Transverse colon (tissue), 3 donors: Measurements from ENCODE around the gene UBA52.

Experiments used
- EP300 ChIP-seq: sonication (generic); formaldehyde crosslinking; IDR thresholded peaks from one replicate; pipeline ENCODE4 v1.6.1; 2017; ENCODE audit warnings: antibody characterized with exemption, low read depth
- POLR2A ChIP-seq: fragments of 450-650 bp; IDR thresholded peaks from one replicate; pipeline ENCODE4 v1.6.1; 2016; ENCODE audit warnings: antibody characterized with exemption, mild to moderate bottlenecking, moderate library complexity
- TF ChIP-seq, protein P1 (sequence below), 5 experiments: fragments of 200-600 bp in 3 of 5; fragments of 450-650 bp in 2 of 5; sonication (generic) in 3 of 5; IDR thresholded peaks; 1 replicate in 2 of 5; 2 replicates in 3 of 5; pipeline ENCODE4 v1.5.1; 2016 to 2017; ENCODE audit warnings: antibody characterized with exemption in 5 of 5, inconsistent platforms in 3 of 5, mild to moderate bottlenecking in 2 of 5, moderate library complexity in 1 of 5

DNA sequence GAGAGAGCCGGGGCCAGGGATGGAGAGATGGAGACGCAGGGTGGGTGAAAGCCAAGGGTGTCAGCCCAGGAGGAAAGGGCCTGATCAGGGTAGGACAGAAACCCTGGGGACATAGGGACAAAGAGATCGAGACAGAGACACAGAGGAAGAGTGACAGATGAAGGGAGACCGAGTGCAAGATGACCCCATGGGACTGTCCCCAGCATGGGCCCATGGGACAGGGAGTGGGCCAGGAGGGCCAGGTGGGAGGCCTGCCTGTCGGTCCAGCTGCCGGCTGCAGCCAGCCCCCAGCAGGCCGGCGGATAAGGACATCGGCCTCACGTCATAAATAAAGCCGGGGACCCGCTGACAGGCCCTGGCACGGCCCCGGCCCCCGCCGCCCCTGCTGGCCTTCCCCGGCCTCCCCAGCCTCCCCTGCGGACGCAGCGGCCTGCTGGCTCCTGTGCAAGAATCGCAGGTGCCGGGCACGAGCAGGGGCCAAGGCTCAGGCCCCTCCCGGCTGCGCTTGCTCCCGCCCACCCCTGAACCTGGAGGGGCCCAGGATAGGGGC is 23.2 kb downstream of the UBA52 start:
- no peak for TF ChIP-seq POLR2A
- TF ChIP-seq, protein P1, sequence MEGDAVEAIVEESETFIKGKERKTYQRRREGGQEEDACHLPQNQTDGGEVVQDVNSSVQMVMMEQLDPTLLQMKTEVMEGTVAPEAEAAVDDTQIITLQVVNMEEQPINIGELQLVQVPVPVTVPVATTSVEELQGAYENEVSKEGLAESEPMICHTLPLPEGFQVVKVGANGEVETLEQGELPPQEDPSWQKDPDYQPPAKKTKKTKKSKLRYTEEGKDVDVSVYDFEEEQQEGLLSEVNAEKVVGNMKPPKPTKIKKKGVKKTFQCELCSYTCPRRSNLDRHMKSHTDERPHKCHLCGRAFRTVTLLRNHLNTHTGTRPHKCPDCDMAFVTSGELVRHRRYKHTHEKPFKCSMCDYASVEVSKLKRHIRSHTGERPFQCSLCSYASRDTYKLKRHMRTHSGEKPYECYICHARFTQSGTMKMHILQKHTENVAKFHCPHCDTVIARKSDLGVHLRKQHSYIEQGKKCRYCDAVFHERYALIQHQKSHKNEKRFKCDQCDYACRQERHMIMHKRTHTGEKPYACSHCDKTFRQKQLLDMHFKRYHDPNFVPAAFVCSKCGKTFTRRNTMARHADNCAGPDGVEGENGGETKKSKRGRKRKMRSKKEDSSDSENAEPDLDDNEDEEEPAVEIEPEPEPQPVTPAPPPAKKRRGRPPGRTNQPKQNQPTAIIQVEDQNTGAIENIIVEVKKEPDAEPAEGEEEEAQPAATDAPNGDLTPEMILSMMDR (IDR thresholded peaks at IDR 0.05), result no peak
- no peak for TF ChIP-seq EP300
